HG03520 (cell line): ENCODE measurements around the gene REST.
"Not testable (repeated sequence)": the region's sequence is repeated elsewhere in the genome, so short reads cannot be mapped to it uniquely, and the experiment has no call there.

Source experiments
- ATAC-seq: cut with Tn5 transposase; IDR thresholded peaks from one replicate; pipeline ENCODE4 v1.9.1; 2021; ENCODE audit warnings: mild to moderate bottlenecking, moderate library complexity; ENCODE audit not compliant: unreplicated experiment

REST gene, protein sequence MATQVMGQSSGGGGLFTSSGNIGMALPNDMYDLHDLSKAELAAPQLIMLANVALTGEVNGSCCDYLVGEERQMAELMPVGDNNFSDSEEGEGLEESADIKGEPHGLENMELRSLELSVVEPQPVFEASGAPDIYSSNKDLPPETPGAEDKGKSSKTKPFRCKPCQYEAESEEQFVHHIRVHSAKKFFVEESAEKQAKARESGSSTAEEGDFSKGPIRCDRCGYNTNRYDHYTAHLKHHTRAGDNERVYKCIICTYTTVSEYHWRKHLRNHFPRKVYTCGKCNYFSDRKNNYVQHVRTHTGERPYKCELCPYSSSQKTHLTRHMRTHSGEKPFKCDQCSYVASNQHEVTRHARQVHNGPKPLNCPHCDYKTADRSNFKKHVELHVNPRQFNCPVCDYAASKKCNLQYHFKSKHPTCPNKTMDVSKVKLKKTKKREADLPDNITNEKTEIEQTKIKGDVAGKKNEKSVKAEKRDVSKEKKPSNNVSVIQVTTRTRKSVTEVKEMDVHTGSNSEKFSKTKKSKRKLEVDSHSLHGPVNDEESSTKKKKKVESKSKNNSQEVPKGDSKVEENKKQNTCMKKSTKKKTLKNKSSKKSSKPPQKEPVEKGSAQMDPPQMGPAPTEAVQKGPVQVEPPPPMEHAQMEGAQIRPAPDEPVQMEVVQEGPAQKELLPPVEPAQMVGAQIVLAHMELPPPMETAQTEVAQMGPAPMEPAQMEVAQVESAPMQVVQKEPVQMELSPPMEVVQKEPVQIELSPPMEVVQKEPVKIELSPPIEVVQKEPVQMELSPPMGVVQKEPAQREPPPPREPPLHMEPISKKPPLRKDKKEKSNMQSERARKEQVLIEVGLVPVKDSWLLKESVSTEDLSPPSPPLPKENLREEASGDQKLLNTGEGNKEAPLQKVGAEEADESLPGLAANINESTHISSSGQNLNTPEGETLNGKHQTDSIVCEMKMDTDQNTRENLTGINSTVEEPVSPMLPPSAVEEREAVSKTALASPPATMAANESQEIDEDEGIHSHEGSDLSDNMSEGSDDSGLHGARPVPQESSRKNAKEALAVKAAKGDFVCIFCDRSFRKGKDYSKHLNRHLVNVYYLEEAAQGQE

DNA sequence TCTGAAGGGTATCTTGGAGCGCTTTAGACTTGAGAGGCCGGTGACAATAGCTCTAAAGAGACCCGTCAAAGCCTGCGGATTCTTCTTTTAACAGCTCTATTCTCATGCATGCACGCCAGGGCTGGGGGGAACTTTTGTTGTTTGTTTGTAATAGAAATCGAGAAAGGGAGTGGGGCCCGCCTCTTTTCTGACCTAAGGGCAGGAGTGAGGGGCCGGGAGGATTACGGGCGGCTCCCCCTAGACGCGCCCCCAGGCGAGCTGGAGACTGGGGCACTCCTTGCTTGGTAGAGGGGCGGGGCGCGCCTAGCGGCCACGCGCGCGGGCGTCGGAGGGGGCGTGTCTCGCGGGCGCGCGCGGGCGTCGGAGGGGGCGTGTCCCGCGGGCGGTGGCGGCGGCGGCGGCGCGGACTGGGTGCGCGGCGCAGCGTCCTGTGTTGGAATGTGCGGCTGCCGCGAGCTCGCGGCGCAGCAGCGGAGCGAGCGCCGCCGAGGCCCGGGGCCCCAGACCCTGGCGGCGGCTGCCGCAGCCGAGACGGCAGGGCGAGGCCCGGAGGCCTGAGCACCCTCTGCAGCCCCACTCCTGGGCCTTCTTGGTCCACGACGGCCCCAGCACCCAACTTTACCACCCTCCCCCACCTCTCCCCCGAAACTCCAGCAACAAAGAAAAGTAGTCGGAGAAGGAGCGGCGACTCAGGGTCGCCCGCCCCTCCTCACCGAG is at the start of gene REST:
TSS of gene REST (plus strand) at position 412 of the 717 bp plus-strand sequence. CDS start 2,739 bp downstream, outside the sequence.
- peak; percentile 51 for ATAC-seq

DNA sequence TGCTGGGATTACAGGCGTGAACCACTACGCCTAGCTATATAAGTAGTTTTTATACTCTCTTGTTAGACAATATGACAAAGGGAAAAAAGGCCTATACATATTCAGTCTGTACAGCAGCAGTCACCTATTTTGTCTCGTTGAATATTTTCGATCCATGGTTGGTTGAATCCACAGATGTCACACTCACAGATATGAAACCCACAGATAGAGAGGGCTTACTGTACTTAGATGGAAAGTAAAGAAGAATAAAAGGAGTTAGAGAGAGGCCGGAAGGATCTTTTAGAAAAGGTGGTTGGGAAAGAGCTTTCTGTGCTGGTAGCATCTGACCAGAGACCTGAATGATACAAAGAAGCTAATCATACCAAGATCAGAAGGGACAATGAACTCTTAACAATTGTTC is 47.9 kb upstream of the REST start:
- ATAC-seq: no peak

DNA sequence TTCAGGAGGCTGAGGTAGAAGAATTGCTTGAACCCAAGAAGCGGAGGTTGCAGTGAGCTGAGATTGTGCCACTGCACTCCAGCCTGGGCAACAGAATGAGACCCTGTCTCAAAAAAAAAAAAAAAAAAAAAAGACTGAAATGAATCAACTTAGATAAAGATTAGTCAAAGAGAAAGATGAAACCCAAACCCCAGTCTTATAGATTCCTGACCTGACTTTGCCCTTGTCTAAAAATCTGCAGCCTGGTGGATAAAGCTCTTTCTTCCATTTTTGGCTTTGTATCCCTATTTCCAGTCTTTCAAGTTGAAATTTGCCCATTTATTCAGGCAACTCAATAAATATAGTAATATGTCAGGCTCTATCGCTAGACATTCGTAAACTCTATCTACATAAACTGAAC is 46.9 kb upstream of the REST start:
- no peak for ATAC-seq

DNA sequence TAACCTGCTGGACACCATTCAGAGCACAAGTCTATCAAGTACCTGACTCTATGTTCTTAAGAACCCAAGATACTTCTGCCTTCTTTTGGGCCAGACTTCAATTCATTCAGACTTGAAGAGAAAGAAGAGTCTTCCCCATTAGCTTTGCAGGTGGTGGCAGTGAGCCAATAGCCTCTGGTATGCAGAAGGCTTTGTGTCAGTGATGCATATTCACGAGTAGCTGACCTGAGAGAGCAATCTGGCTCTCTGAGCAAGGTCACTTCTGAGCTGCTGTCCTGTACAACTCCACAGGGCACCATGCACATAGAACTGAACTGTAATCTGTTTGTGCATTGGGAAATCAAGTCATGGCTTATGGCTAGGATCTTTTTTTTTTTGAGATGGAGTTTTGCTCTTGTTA is 46.3 kb upstream of the REST start:
- no peak for ATAC-seq

DNA sequence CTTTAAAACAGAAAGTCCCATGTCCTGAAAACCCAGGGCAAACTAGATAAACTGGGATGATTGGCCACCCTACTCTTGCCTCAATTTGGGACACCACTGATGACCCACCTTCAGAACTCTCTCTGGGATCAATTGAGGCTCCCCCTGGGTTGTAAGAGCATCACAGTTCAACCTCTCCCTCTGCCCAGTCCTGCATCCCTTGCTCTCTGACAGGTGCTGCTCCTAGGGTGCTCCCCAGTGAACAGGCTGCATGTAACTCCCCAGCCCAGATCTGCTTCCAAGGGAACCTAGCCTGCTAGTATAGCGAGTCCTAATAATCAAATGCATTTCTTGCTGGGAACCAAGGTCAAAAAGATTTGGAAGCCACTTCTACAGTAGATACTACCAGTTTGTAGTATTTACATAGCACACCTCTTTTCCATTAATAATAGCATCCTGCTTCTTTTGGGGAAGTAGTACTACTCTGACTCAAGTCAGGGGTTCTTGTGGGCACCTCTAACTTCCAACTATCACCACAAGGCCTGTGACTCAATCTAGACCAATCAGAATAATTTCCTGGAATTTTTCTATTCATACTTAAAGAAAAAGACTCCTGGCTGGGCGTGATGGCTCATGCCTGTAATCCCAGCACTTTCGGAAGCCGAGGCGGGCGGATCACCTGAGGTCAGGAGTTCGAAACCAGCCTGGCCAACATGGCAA is 44.1 kb upstream of the REST start:
- ATAC-seq: peak; percentile 54

DNA sequence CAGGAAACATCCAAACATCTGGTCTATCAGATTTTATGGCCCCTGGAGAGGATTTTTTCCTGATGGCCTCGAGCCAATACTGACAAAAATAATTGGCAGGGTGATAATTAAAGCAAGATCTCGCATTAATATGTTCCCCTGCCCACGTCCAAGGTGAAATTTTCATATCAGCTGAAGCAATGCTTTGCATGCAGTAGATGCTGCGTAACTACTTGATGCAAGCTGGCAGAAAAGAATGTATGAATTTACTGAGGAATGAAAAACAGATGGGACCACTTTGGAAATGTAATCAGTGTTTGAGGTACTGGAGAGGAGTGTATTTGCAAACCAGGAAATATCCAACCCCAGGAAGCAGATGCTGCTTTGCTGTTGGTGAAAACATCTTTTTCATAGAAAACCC is 36.8 kb upstream of the REST start:
- ATAC-seq: no peak

DNA sequence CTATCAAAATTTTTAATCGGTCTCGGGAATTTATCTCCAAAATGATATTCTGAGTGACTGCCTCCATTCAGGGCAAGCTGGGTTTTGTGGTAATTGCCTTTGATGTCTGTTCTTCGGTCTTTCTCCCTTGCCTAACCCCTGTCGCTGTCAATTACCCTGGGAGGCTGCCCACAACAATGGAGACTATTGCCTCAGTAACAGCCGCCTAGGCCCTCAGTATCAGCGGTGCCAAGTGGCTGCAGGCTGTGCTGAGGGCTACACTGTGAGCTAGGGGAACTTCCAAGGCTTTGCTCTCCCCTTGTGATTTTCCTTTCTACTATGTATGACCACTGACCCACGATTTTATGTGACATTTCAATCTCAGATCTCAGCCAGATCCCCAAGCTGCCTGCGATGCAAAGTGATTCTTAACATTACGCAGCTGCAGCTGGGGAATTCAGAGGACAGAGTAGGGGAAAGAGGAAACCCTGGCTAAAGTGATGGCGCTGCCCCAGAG is 36.3 kb upstream of the REST start:
- no peak for ATAC-seq

DNA sequence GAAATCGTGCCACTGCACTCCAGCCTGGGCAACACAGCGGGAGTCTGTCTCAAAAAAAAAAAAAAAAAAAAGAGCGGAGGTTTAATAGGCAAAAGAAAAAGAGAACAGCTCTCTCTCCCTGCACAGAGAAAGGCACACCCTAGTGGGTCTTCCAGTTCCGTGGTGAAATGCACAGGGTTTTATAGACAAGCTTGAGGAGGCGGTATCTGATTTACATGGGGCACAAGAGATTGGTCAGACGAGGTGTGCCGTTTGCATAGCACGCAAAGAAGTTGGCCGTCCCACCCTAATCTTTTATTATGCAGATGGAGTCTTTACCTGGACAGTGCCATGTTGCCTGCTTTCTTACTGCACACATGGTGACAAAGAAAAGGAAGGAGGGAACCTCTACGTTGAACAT is 33.5 kb upstream of the REST start:
- ATAC-seq: no peak

DNA sequence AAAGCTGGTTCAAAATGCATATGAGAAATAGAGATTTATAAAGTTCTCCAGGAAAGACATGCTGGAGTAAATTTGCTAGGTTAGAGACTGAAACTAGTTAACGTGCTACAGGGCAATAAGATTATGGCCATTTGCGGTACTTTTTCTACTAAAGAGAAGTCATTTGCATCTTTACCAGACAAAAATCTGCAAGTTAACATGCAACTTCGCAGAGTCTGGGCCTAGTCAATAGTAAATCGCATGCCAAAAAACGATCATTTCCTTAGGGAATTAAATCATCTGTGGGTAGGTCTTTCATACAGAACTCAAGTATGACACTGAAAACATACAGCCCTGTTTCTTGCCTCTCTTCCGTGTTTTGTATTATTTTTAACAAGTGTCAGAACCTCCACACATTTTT is 32.8 kb upstream of the REST start:
- ATAC-seq: no peak

DNA sequence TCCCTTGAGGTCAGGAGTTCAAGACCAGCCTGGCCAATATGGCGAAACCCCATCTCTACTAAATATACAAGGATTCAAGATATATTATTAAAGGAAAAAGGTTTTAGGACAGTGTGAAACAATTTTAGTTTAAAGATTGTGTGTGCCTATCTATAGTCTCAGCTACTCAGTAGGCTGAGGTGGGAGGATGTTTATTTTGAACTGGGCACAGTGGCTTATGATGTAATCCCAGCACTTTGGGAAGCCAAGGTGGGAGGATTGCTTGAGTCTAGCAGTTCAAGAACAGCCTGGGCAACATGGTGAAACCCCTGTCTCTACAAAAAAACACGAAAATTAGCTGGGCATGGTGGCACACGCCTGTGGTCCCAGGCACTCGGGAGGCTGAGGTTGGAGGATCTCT is 31.4 kb upstream of the REST start:
- no peak for ATAC-seq

DNA sequence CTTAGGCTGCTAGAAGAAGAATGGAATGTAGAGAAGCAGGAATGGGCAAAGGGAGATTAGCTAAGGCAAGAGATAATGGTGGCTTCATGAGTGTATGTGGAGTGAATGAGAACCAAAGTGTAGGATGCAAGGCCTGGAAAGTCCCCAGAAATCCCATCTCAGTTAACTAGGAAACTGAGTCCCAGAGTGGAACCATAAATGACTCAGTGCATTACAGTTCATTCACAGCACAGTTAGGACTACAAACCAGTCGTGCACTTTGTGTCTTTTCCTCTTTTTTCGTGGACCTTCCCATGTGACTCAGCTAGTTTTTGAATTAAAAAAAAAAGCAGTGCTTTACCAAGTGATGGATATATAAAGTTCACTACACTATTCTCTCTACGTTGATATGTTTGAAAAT is 27.7 kb upstream of the REST start:
- no peak for ATAC-seq

DNA sequence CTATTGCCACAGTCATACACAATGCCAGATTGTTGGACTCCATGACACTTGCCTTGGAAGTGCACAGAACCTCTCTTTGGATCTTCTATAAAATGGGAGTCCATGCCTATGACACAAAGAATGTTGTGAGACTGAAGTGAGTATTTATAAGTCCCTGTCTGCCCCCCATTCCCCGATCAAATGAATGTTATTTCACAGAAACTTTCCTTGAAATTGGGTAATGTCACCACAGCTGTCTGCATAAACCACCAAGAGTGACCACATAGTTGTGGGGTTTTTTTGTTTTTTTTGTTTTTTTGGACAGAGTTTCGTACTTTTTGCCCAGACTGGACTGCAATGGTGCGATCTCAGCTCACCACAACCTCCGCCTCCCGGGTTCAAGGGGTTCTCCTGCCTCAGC is 27.1 kb upstream of the REST start:
- no peak for ATAC-seq

DNA sequence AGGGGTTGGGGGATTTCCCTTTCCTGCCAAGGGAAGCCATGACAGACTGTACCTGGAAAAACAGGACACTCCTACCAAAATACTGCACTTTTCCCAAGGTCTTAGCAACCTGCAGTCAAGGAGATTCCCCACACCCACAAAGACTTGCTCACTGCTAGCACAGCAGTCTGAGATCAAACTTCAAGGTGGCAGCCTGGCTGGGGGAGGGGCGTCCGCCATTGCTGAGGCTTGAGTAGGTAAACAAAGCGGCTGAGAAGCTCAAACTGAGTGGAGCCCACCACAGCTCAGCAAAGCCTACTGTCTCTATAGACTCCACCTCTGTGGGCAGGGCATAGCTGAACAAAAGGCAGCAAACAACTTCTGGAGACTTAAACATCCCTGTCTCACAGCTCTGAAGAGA is 23.2 kb upstream of the REST start:
- not testable (repeated sequence) for ATAC-seq

DNA sequence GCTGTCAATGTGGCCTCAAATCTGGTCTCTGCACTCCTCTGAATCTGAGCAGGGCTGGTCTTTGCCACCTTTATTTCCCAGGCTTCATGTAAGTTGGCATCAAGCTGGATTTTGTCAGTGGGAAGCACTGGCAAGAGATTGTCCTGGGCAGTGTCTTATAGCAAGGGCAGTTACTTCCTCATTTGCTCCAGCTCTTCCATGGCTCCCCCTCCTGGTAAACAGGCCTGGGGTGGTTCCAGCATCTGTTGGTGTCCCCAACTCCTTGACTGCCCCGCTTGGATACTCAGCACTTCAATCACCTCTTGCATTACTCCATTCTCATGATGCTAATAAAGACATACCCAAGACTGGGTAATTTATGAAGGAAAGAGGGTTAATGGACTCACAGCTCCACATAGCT is 15.0 kb upstream of the REST start:
- no peak for ATAC-seq

DNA sequence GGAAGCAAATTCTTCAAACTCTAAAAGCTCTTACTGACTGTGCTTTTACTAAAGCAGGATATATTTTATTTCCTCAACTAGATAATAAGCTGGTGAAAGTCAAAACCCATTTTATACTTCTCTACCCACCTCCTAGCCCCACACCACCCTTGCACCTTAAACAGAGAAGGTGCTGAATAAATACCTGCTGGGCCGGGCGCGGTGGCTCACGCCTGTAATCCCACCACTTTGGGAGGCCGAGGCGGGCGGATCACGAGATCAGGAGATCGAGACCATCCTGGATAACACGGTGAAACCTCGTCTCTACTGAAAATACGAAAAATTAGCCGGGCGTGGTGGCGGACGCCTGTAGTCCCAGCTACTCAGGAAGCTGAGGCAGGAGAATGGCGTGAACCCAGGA is 9.9 kb upstream of the REST start:
- ATAC-seq: not testable (repeated sequence)

DNA sequence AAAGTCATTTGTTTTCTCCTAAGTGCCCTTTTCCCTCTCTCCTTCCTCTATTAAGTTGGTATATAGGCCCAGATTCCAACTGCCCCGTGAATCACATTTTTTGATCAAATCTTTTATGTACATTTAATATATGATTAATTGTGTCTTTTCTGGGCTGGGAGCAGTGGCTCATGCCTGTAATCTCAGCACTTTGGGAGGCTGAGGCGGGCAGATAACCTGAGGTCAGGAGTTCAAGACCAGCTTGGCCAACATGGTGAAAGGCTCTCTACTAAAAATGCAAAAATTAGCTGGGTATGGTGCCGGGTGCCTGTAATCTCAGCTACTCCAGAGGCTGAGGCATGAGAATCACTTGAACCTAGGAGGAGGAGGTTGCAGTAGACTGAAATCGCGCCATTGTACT is 7.5 kb upstream of the REST start:
- ATAC-seq: not testable (repeated sequence)

DNA sequence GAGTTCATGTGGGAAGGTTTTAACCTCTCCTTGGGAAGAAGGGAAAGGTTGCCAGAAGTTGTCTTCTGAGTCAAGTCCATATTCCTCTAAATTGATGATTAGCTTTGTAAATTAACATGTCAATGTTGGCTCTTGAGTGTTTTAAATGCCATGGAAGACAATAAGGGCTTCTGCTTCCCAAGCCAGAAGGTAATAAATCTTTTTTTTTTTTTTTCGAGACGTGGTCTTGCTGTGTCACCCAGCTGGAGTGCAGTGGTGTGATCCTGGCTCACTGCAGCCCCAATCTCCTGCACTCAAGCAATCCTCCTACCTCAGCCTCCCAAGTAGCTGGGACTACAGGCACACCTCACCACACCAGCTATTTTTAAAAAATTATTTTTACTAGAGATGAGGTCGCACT is 5.0 kb upstream of the REST start:
- no peak for ATAC-seq

DNA sequence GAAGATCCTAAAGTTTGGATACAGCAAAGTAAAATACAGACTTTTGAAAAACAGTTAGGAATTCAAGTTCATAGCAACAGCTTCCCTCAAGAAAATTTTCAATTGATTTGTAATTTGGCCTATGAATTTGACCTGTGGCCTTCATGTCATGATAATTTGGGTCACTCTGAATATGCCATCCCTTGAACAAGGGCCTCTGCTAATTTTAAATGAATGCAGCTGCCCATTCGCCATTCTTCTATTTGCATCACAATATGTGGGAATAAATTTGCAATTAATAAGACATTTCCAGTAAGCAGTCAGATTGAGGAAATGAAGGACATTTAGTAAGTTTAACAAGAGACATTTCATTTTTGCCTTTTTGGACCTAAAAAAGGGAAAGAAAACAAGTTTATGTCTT is 1.9 kb upstream of the REST start:
- ATAC-seq: no peak

DNA sequence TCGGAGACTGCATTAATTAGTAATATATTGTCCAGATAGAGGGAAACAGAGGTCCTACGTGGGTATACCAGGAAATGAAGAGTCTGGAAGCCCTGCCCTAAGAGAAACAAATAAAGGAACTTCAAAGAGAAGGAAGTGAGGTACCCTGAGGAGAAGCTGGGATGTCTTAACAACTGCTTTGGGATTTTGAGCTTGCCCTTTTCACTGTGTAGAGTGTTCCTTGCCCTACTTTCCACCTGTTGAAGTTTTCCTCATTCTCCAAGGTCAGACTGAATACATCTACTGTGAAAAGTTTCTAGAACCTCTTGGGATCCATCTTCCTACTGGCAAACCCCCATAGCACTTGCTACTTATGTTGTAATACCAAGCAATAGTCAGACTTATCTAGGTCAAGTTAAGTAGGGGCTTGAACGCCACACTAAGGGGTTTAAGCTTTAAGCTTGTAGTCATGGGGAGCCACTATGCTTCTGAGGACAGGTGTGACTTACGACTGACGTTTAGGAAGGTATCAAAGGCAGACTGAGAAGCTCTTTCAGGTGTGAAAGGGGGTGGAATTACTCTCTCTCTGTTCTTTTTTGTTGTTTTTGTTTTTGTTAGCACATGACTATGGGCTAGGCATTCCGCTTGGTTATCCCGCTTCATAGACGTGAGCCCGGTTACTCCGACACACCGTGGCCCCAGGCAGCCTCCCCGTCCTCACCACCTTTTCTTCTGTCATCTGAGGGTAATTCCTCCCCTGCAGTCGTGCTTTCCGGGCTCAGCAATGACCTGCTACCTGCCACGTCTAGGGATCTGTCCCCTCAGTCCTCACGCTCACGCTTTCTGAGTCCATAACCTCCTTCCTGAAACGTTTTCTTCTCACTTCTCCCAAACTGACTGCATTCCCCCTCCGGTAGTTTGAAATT is 959 bp upstream of the REST start:
- no peak for ATAC-seq
